Measurements from ENCODE around the gene PER3.

DNA sequence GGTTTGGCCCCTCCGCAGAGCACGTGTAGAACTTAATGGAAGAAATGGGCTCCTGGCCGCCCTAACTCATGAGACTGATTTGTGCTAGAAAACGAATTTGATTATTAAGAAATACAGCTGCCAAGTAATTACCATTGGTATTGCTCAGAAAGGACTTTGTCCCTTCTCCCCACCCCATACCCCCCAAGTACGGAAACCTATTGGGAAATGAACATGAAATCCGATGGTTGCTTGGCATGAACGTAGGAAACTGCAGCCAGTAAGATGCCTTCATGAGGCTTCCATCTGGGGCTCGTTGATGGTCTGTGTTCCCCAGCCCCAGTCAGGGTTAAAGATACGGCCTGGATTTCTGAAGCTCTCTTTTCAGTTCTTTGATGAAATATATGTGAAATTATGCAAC is 21.4 kb downstream of the PER3 start:
- TF ChIP-seq, protein P1, sequence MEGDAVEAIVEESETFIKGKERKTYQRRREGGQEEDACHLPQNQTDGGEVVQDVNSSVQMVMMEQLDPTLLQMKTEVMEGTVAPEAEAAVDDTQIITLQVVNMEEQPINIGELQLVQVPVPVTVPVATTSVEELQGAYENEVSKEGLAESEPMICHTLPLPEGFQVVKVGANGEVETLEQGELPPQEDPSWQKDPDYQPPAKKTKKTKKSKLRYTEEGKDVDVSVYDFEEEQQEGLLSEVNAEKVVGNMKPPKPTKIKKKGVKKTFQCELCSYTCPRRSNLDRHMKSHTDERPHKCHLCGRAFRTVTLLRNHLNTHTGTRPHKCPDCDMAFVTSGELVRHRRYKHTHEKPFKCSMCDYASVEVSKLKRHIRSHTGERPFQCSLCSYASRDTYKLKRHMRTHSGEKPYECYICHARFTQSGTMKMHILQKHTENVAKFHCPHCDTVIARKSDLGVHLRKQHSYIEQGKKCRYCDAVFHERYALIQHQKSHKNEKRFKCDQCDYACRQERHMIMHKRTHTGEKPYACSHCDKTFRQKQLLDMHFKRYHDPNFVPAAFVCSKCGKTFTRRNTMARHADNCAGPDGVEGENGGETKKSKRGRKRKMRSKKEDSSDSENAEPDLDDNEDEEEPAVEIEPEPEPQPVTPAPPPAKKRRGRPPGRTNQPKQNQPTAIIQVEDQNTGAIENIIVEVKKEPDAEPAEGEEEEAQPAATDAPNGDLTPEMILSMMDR (IDR thresholded peaks at IDR 0.05), result no peak
- no peak for TF ChIP-seq EZH2 (IDR thresholded peaks at IDR 0.05; ENCODE audit: borderline replicate concordance, insufficient read depth, low read depth, low read length, poor library complexity, severe bottlenecking)
